ENCODE data around the gene NFIA. TPM values are rescaled to one million over a fixed set of nuclear protein-coding genes. Genes with fewer than 3 reads are reported as not detected.

Gene NFIA
- total and polyA plus RNA-seq, 9 of the 15 experiments (the other 6 are each of a cell fraction or from before 2014, with no cell fraction given): 5.3 to 24.9 (median 9.8) TPM

DNA sequence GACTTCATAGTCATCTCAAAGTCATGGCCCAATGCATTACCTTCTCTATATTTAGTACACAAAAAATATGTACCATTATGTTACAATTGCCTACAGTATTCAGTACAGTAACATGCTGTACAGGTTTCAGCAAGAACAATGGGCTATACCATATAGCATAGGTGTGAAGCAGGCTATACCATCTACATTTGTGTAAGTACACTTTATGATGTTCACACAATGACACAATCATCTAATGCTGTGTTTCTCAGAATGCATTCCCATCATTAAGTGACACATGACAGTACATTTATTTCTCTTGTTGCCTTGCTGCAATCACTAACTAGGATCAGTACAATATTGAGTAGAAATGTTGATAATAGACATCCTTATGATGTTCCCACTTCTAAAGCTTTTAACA lies 46.5 kb upstream of the NFIA start:
- FAIRE-seq: no peak
- ChIA-PET POLR2A (no interaction called here), CTCF (ENCODE audit: low intra/inter-chr PET ratio) (no interaction called here)
- no peaks in the 10 kb centered on the region for H4K20me1 ChIP-seq (replicated peaks; ENCODE audit: control insufficient read depth, insufficient read depth, low read length)
- no peak overlapping the region for H3K9ac ChIP-seq (ENCODE audit: insufficient read depth in 1 of 2, low read depth in 2 of 2, low read length in 2 of 2)
- H2AFZ ChIP-seq (ENCODE audit: low read depth, low read length): no peak overlapping the region
- intact Hi-C loops (cut with micrococcal nuclease): no loop called here
- H3K4me1 ChIP-seq (replicated peaks in 1 of 2; ENCODE audit: control insufficient read depth in 2 of 2, insufficient read depth in 2 of 2, low read length in 2 of 2): no peaks in the 10 kb centered on the region
- H3K9me1 ChIP-seq (ENCODE audit: control insufficient read depth, insufficient read depth, low read length): no peaks in the 10 kb centered on the region
- in situ Hi-C loops (cut with MboI): no loop called here
- H3K79me2 ChIP-seq (ENCODE audit: control insufficient read depth, insufficient read depth, low read length): no peaks in the 10 kb centered on the region
- H3K9me3 ChIP-seq (replicated peaks; ENCODE audit: control insufficient read depth, insufficient read depth, low read depth, low read length): peaks cover 5% of the 10 kb centered on the region
- no peak overlapping the region for H3K27ac ChIP-seq (ENCODE audit: extremely low read depth, low read depth, low read length)
- no peak for TF ChIP-seq POLR3A (IDR thresholded peaks at IDR 0.05; ENCODE audit: borderline replicate concordance, extremely low read depth, insufficient read depth, insufficient read length)
- TF ChIP-seq, protein P1, sequence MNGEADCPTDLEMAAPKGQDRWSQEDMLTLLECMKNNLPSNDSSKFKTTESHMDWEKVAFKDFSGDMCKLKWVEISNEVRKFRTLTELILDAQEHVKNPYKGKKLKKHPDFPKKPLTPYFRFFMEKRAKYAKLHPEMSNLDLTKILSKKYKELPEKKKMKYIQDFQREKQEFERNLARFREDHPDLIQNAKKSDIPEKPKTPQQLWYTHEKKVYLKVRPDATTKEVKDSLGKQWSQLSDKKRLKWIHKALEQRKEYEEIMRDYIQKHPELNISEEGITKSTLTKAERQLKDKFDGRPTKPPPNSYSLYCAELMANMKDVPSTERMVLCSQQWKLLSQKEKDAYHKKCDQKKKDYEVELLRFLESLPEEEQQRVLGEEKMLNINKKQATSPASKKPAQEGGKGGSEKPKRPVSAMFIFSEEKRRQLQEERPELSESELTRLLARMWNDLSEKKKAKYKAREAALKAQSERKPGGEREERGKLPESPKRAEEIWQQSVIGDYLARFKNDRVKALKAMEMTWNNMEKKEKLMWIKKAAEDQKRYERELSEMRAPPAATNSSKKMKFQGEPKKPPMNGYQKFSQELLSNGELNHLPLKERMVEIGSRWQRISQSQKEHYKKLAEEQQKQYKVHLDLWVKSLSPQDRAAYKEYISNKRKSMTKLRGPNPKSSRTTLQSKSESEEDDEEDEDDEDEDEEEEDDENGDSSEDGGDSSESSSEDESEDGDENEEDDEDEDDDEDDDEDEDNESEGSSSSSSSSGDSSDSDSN (IDR thresholded peaks at IDR 0.05; ENCODE audit: borderline replicate concordance in 1 of 2, low read depth in 2 of 2, low read length in 2 of 2): no peak
- TF ChIP-seq, protein P2, sequence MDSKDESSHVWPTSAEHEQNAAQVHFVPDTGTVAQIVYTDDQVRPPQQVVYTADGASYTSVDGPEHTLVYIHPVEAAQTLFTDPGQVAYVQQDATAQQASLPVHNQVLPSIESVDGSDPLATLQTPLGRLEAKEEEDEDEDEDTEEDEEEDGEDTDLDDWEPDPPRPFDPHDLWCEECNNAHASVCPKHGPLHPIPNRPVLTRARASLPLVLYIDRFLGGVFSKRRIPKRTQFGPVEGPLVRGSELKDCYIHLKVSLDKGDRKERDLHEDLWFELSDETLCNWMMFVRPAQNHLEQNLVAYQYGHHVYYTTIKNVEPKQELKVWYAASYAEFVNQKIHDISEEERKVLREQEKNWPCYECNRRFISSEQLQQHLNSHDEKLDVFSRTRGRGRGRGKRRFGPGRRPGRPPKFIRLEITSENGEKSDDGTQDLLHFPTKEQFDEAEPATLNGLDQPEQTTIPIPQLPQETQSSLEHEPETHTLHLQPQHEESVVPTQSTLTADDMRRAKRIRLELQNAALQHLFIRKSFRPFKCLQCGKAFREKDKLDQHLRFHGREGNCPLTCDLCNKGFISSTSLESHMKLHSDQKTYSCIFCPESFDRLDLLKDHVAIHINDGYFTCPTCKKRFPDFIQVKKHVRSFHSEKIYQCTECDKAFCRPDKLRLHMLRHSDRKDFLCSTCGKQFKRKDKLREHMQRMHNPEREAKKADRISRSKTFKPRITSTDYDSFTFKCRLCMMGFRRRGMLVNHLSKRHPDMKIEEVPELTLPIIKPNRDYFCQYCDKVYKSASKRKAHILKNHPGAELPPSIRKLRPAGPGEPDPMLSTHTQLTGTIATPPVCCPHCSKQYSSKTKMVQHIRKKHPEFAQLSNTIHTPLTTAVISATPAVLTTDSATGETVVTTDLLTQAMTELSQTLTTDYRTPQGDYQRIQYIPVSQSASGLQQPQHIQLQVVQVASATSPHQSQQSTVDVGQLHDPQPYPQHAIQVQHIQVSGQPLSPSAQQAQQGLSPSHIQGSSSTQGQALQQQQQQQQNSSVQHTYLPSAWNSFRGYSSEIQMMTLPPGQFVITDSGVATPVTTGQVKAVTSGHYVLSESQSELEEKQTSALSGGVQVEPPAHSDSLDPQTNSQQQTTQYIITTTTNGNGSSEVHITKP (IDR thresholded peaks at IDR 0.05; ENCODE audit: partially characterized antibody): peak; percentile 95
- H3K27me3 ChIP-seq (ENCODE audit: control insufficient read depth in 2 of 2, insufficient read depth in 2 of 2, low read length in 2 of 2): no peaks in the 10 kb centered on the region
- no peak overlapping the region for H3K4me2 ChIP-seq (ENCODE audit: insufficient read depth, low read length)
- no peak for ATAC-seq
- BruUV-seq (replicated peaks): no TSS peak
- H3K36me3 ChIP-seq (ENCODE audit: control insufficient read depth, insufficient read depth, low read length): no peaks in the 10 kb centered on the region
- H3K4me3 ChIP-seq: no peak overlapping the region
- DNase-seq (ENCODE audit: extremely low read depth in 1 of 4, low spot score in 3 of 4): no peak
